ENCODE data around the gene GAS2L3. TPM values are rescaled to one million over a fixed set of nuclear protein-coding genes. Genes with fewer than 3 reads are reported as not detected.
A peak's percentile ranks its signal among the peaks of the same experiment; 100 is the strongest.

GAS2L3 gene
- total and polyA plus RNA-seq, 9 of the 15 experiments (the other 6 are each of a cell fraction or from before 2014, with no cell fraction given) = 1.5 to 9.8 (median 3.5) TPM

DNA sequence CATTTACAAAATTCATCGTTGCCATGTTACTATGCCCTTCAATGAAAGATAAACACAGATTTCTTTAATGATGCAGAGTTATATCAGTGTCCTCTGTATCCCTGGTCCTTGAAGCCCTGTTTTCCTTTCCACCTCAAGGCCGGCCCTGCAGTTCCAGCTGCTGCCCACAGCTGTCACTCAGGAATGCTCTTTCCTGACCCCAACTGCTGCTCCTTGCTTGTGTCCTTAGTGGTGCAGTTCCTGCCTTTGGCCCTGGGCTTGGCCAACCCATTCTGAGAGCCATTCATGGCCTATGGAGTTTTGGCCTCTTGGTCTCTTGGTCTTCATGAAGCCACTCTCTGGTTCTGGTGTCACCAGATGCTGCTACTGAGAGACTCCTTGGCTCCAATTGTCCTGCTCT, 93.1 kb downstream of the GAS2L3 start:
- no peak for ATAC-seq
- no peak for DNase-seq (ENCODE audit: extremely low read depth in 1 of 4, low spot score in 3 of 4)
- Histone ChIP-seq H3K9me1 (ENCODE audit: control insufficient read depth, insufficient read depth, low read length) (no peaks in the 10 kb centered on the region), H3K79me2 (ENCODE audit: control insufficient read depth, insufficient read depth, low read length) (no peaks in the 10 kb centered on the region), H3K9ac (ENCODE audit: insufficient read depth in 1 of 2, low read depth in 2 of 2, low read length in 2 of 2) (no peak overlapping the region), H3K9me3 (replicated peaks; ENCODE audit: control insufficient read depth, insufficient read depth, low read depth, low read length) (no peaks in the 10 kb centered on the region), H3K36me3 (ENCODE audit: control insufficient read depth, insufficient read depth, low read length) (no peaks in the 10 kb centered on the region), H3K27me3 (ENCODE audit: control insufficient read depth in 2 of 2, insufficient read depth in 2 of 2, low read length in 2 of 2) (no peaks in the 10 kb centered on the region), H3K4me2 (ENCODE audit: insufficient read depth, low read length) (no peak overlapping the region), H3K4me1 (replicated peaks in 1 of 2; ENCODE audit: control insufficient read depth in 2 of 2, insufficient read depth in 2 of 2, low read length in 2 of 2) (no peaks in the 10 kb centered on the region), H2AFZ (ENCODE audit: low read depth, low read length) (no peak overlapping the region), H4K20me1 (replicated peaks; ENCODE audit: control insufficient read depth, insufficient read depth, low read length) (no peaks in the 10 kb centered on the region), H3K27ac (ENCODE audit: extremely low read depth, low read depth, low read length) (no peak overlapping the region), H3K4me3 (no peak overlapping the region)
- intact Hi-C loops (cut with micrococcal nuclease) = no loop called here
- TF ChIP-seq, protein P1, sequence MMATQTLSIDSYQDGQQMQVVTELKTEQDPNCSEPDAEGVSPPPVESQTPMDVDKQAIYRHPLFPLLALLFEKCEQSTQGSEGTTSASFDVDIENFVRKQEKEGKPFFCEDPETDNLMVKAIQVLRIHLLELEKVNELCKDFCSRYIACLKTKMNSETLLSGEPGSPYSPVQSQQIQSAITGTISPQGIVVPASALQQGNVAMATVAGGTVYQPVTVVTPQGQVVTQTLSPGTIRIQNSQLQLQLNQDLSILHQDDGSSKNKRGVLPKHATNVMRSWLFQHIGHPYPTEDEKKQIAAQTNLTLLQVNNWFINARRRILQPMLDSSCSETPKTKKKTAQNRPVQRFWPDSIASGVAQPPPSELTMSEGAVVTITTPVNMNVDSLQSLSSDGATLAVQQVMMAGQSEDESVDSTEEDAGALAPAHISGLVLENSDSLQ (IDR thresholded peaks at IDR 0.05) = peak; percentile 22; the same call in 1 of the 2 replicates
- TF ChIP-seq NR2C2 (CRISPR knock-in tag; IDR thresholded peaks at IDR 0.05) (no peak), NR2C2 (tag; IDR thresholded peaks at IDR 0.05) (no peak)
- in situ Hi-C loops (cut with MboI) = no loop called here
- no TSS peak for BruUV-seq (replicated peaks)
- ChIA-PET POLR2A (interaction anchor here (0.6 kb wide), 1 partner anchor 400 kb away, joined by 3 read pairs; the partner anchor contains the start of genes DEPDC4 and SCYL2), CTCF (ENCODE audit: low intra/inter-chr PET ratio) (no interaction called here)
- FAIRE-seq = no peak
- WGBS (ENCODE audit: insufficient coverage, low coverage, missing lambda C conversion rate) = 2% methylated on average over 2 of the region's 2 CpGs

DNA sequence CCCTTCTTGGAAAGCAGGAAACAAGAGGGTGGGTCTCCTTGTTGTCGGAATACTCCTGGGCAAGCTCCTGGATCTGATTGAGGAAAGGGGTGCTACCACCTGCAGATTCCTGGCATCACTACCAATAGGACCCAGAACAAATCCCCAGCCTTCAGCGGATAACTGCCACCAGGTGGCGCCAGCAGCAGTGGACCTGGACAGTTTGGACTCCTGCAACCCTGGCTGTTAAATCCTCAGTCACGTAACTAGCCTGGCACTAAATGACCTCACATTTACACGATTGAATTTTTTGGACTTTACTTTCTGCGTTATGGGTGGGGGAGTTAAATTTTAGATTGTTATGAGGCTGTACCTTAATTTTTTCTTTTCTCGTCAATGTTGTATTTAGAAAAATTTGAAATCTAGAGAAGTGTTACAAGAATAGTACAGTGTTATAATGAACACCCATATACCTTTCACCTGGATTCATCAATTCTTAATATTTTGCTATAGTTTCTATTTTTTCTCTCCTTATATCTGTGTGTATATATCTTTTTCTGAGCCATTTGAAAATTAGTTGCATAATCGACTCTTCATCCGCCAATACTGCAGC, 95.6 kb downstream of the GAS2L3 start:
- Histone ChIP-seq H3K27ac (ENCODE audit: extremely low read depth, low read depth, low read length) (no peak overlapping the region), H3K4me1 (replicated peaks in 1 of 2; ENCODE audit: control insufficient read depth in 2 of 2, insufficient read depth in 2 of 2, low read length in 2 of 2) (no peaks in the 10 kb centered on the region), H3K9me3 (replicated peaks; ENCODE audit: control insufficient read depth, insufficient read depth, low read depth, low read length) (no peaks in the 10 kb centered on the region), H3K4me2 (ENCODE audit: insufficient read depth, low read length) (no peak overlapping the region), H2AFZ (ENCODE audit: low read depth, low read length) (no peak overlapping the region), H3K9ac (ENCODE audit: insufficient read depth in 1 of 2, low read depth in 2 of 2, low read length in 2 of 2) (no peak overlapping the region), H3K27me3 (ENCODE audit: control insufficient read depth in 2 of 2, insufficient read depth in 2 of 2, low read length in 2 of 2) (no peaks in the 10 kb centered on the region), H3K9me1 (ENCODE audit: control insufficient read depth, insufficient read depth, low read length) (no peaks in the 10 kb centered on the region), H4K20me1 (replicated peaks; ENCODE audit: control insufficient read depth, insufficient read depth, low read length) (no peaks in the 10 kb centered on the region), H3K4me3 (no peak overlapping the region), H3K79me2 (ENCODE audit: control insufficient read depth, insufficient read depth, low read length) (no peaks in the 10 kb centered on the region), H3K36me3 (ENCODE audit: control insufficient read depth, insufficient read depth, low read length) (no peaks in the 10 kb centered on the region)
- CTCF ChIA-PET (ENCODE audit: low intra/inter-chr PET ratio) = interaction anchor here (0.6 kb wide), 1 partner anchor 65 kb away, joined by 5 read pairs; no protein-coding TSS in a partner anchor
- in situ Hi-C loops (cut with MboI) = no loop called here
- FAIRE-seq (peak; percentile 88), ATAC-seq (peak; percentile 96), DNase-seq (ENCODE audit: extremely low read depth in 1 of 4, low spot score in 3 of 4) (peak; percentile 63 to 71 (median 66))
- POLR2A ChIA-PET = no interaction called here
- no TSS peak for BruUV-seq (replicated peaks)
- intact Hi-C loops (cut with micrococcal nuclease) = loop anchor here (1.0 kb wide), 1 partner anchor 72 kb away; no protein-coding TSS in a partner anchor
- under 1% methylated on average over 9 of the region's 9 CpGs for WGBS (ENCODE audit: insufficient coverage, low coverage, missing lambda C conversion rate)
- peak; percentile 42; the same call in 1 of the 2 replicates for TF ChIP-seq XRCC5 (IDR thresholded peaks at IDR 0.05; ENCODE audit: low read depth, low read length)
- TF ChIP-seq TEAD4 (IDR thresholded peaks at IDR 0.05; ENCODE audit: low read length) = peak; percentile 39; the same call in 1 of the 2 replicates
- TF ChIP-seq TEAD4 (CRISPR knock-in tag; IDR thresholded peaks at IDR 0.05; ENCODE audit: borderline replicate concordance) = no peak
- TF ChIP-seq CREB1 (IDR thresholded peaks at IDR 0.05) = no peak
- TF ChIP-seq CREB1 (CRISPR knock-in tag; IDR thresholded peaks at IDR 0.05) = no peak
- TF ChIP-seq PHB2 (IDR thresholded peaks at IDR 0.05; ENCODE audit: low read depth) = no peak
- TF ChIP-seq RAD21 (CRISPR knock-in tag; conservative IDR thresholded peaks at IDR 0.05 in 1 of 2, IDR thresholded peaks at IDR 0.05 in 1 of 2) = peak; percentile 40 to 56
- peak; percentile 76 to 89 (median 76) for TF ChIP-seq CTCF (IDR thresholded peaks at IDR 0.05 in 2 of 3, conservative IDR thresholded peaks at IDR 0.05 in 1 of 3; ENCODE audit: insufficient read depth in 2 of 3, low read depth in 1 of 3, low read length in 3 of 3)
